ENCODE data around the gene VPS8.

GRCh38 chr3:184783319-184783718 is 28.6 kb upstream of the VPS8 start:
- TF ChIP-seq CTCF (IDR thresholded peaks at IDR 0.05) (no peak), POLR2A (IDR thresholded peaks at IDR 0.05) (no peak)

Measured in esophagus squamous epithelium (tissue), 4 donors.